IMR-90 (cell line): ENCODE results near the gene KRT80. TPM values are rescaled to one million over a fixed set of nuclear protein-coding genes. Genes with fewer than 3 reads are reported as not detected.

ENCODE experiments used
- ATAC-seq: fragments of 200-7000 bp; cut with Tn5 transposase; 2 replicates; pipeline ENCODE4 v1.9.1; 2020; ENCODE audit warnings: low read depth, mild to moderate bottlenecking, moderate library complexity
- BruUV-seq: library from RNA; stranded (reverse); fragments of 400-500 nt; replicated peaks from 2 replicates; lab custom pipeline; 2021; lab: Mats Ljungman, UMichigan
- CTCF ChIA-PET: fragments of 300-600 bp; formaldehyde crosslinking; extraction: SDS; loops from one replicate; lab custom pipeline; 2021; ENCODE audit warnings: antibody characterized with exemption; lab: Yijun Ruan, JAX
- POLR2A ChIA-PET: fragments of 300-600 bp; sonication (Branson Sonifier 250); formaldehyde crosslinking; loops from one replicate; lab custom pipeline; 2022; ENCODE audit warnings: antibody characterized with exemption; ENCODE audit not compliant: unreplicated experiment; lab: Charles Lee
- DNase-seq: peaks from one replicate; pipeline ENCODE4 v3.0.0; 2013
- H2AFZ ChIP-seq: replicated peaks from 2 replicates; pipeline ENCODE3; 2013; ENCODE audit warnings: low read length, mild to moderate bottlenecking; ENCODE audit not compliant: poor library complexity
- H2AK5ac ChIP-seq: 2 replicates; pipeline ENCODE4 v1.6.1; 2013; ENCODE audit warnings: low read depth, low read length, inconsistent platforms
- H2AK9ac ChIP-seq: replicated peaks from 2 replicates; pipeline ENCODE3; 2013; ENCODE audit warnings: mild to moderate bottlenecking, low read depth, low read length, moderate library complexity; ENCODE audit not compliant: poor library complexity
- H2BK120ac ChIP-seq: 2 replicates; pipeline ENCODE4 v1.6.1; 2013; ENCODE audit warnings: low read depth, low read length, inconsistent platforms
- H2BK15ac ChIP-seq: 3 replicates; pipeline ENCODE4 v1.6.1; 2013; ENCODE audit warnings: low read depth, low read length, inconsistent platforms
- H2BK20ac ChIP-seq: 2 replicates; pipeline ENCODE4 v1.6.1; 2013; ENCODE audit warnings: low read depth, mild to moderate bottlenecking, inconsistent platforms, low read length, moderate library complexity
- H2BK5ac ChIP-seq: 2 replicates; pipeline ENCODE4 v1.6.1; 2013; ENCODE audit warnings: mild to moderate bottlenecking, low read depth, low read length, inconsistent platforms; ENCODE audit not compliant: poor library complexity, severe bottlenecking
- H3K14ac ChIP-seq: replicated peaks from 2 replicates; pipeline ENCODE4 v1.6.1; 2013; ENCODE audit warnings: low read depth, low read length, inconsistent platforms
- H3K18ac ChIP-seq: 2 replicates; pipeline ENCODE4 v1.6.1; 2013; ENCODE audit warnings: low read depth, low read length, control low read depth
- H3K23ac ChIP-seq: 2 replicates; pipeline ENCODE4 v1.6.1; 2013; ENCODE audit warnings: low read depth, low read length, inconsistent platforms
- H3K27ac ChIP-seq: 2 replicates; pipeline ENCODE4 v1.5.1; 2013; ENCODE audit warnings: mild to moderate bottlenecking, control low read depth, low read length; ENCODE audit not compliant: insufficient read depth
- H3K27me3 ChIP-seq: 2 replicates; pipeline ENCODE4 v1.6.1; 2013; ENCODE audit warnings: low read length; ENCODE audit not compliant: control insufficient read depth, insufficient read depth
- H3K36me3 ChIP-seq: 2 replicates; pipeline ENCODE4 v1.6.1; 2013; ENCODE audit warnings: low read length, mixed read lengths; ENCODE audit not compliant: control insufficient read depth, insufficient read depth
- H3K4ac ChIP-seq: 2 replicates; pipeline ENCODE4 v1.6.1; 2013; ENCODE audit warnings: low read depth, low read length, inconsistent platforms
- H3K4me1 ChIP-seq: 2 replicates; pipeline ENCODE4 v1.6.1; 2013; ENCODE audit warnings: low read length, mixed read lengths; ENCODE audit not compliant: control insufficient read depth, insufficient read depth
- H3K4me2 ChIP-seq: 2 replicates; pipeline ENCODE4 v1.6.1; 2013; ENCODE audit warnings: low read depth, mild to moderate bottlenecking, control low read depth, low read length, moderate library complexity
- H3K4me3 ChIP-seq: 2 replicates; pipeline ENCODE4 v1.5.1; 2013; ENCODE audit warnings: low read depth, mild to moderate bottlenecking, control low read depth, low read length, moderate library complexity; ENCODE audit not compliant: insufficient read depth
- H3K56ac ChIP-seq: 2 replicates; pipeline ENCODE4 v1.6.1; 2013; ENCODE audit warnings: low read length, inconsistent platforms; ENCODE audit not compliant: insufficient read depth; ENCODE audit errors: extremely low read depth
- H3K79me1 ChIP-seq, 2 experiments: 2 replicates each; pipeline ENCODE4 v1.6.1; 2013; ENCODE audit warnings: low read length in 2 of 2, inconsistent platforms in 1 of 2, low read depth in 1 of 2
- H3K9ac ChIP-seq: 2 replicates; pipeline ENCODE4 v1.6.1; 2013; ENCODE audit warnings: low read depth, low read length, control low read depth
- H3K9me1 ChIP-seq: 2 replicates; pipeline ENCODE4 v1.6.1; 2013; ENCODE audit warnings: low read length, inconsistent platforms; ENCODE audit not compliant: insufficient read depth
- H3K9me3 ChIP-seq: 2 replicates; pipeline ENCODE4 v1.6.1; 2013; ENCODE audit warnings: low read length; ENCODE audit not compliant: control insufficient read depth, insufficient read depth
- H4K20me1 ChIP-seq: 2 replicates; pipeline ENCODE4 v1.6.1; 2013; ENCODE audit warnings: low read length, inconsistent platforms; ENCODE audit not compliant: insufficient read depth
- H4K5ac ChIP-seq: 2 replicates; pipeline ENCODE4 v1.6.1; 2013; ENCODE audit warnings: mild to moderate bottlenecking, low read depth, low read length, control low read depth
- H4K8ac ChIP-seq, 2 experiments: 2 replicates each; pipeline ENCODE4 v1.6.1; 2013; ENCODE audit warnings: low read depth in 2 of 2, low read length in 2 of 2, control low read depth in 1 of 2, inconsistent platforms in 1 of 2
- H4K91ac ChIP-seq: 2 replicates; pipeline ENCODE4 v1.6.1; 2013; ENCODE audit warnings: low read depth, low read length, inconsistent platforms; ENCODE audit not compliant: insufficient read depth
- BHLHE40 ChIP-seq: fragments of 150-350 bp; IDR thresholded peaks from 2 replicates; pipeline ENCODE4 v1.6.1; 2016; ENCODE audit warnings: mild to moderate bottlenecking, low read depth, low read length
- CEBPB ChIP-seq: IDR thresholded peaks from 2 replicates; pipeline ENCODE4 v1.6.1; 2012; ENCODE audit warnings: low read depth, low read length, improper control_type of control experiment
- FOS ChIP-seq: fragments of 150-350 bp; IDR thresholded peaks from 2 replicates; pipeline ENCODE4 v1.6.1; 2016; ENCODE audit warnings: low read depth, low read length
- RAD21 ChIP-seq: IDR thresholded peaks from 2 replicates; pipeline ENCODE4 v1.6.1; 2012; ENCODE audit warnings: low read length, improper control_type of control experiment
- WGBS, 2 experiments: methylation state at CpG; one replicate each; pipeline versions ENCODE4 v1.1.5 to v1.1.7; 2013; ENCODE audit warnings: missing lambda C conversion rate in 2 of 2; ENCODE audit not compliant: insufficient read length in 1 of 2; ENCODE audit errors: extremely low coverage in 2 of 2; 5-methylcytosine and 5-hydroxymethylcytosine counted together
- dilution Hi-C: fragments of 300-500 bp; cut with HindIII; formaldehyde crosslinking; loops from one replicate; pipeline ENCODE4 v1.14.3; 2018; ENCODE audit warnings: low sequenced_read_pairs; ENCODE audit not compliant: unreplicated experiment
- in situ Hi-C: fragments of 300-500 bp; cut with MboI; formaldehyde crosslinking; loops from 3 replicates; pipeline ENCODE4 v1.14.3; 2019; ENCODE audit warnings: low sequenced_read_pairs, inconsistent platforms, mixed read lengths
- intact Hi-C: fragments of 100-400 bp; cut with micrococcal nuclease; formaldehyde crosslinking; loops from 2 replicates; pipeline ENCODE4 v1.10.0; 2022
- polyA plus RNA-seq, 3 experiments: library from polyadenylated mRNA; depleted of rRNA; stranded (reverse); fragments of >200 nt; gene quantifications; 2 replicates each; pipeline ENCODE4 v1.2.3, GENCODE V29; 2012; ENCODE audit warnings: low replicate concordance in 1 of 3
- total RNA-seq: library from RNA; depleted of rRNA; stranded (reverse); fragments of >200 nt; gene quantifications from 2 replicates; pipeline ENCODE4 v1.2.3, GENCODE V29; 2012

The KRT80 gene
- total and polyA plus RNA-seq, 2 of the 4 experiments (the other 2 are of a cell fraction), result 0.54 to 3.4 TPM

DNA sequence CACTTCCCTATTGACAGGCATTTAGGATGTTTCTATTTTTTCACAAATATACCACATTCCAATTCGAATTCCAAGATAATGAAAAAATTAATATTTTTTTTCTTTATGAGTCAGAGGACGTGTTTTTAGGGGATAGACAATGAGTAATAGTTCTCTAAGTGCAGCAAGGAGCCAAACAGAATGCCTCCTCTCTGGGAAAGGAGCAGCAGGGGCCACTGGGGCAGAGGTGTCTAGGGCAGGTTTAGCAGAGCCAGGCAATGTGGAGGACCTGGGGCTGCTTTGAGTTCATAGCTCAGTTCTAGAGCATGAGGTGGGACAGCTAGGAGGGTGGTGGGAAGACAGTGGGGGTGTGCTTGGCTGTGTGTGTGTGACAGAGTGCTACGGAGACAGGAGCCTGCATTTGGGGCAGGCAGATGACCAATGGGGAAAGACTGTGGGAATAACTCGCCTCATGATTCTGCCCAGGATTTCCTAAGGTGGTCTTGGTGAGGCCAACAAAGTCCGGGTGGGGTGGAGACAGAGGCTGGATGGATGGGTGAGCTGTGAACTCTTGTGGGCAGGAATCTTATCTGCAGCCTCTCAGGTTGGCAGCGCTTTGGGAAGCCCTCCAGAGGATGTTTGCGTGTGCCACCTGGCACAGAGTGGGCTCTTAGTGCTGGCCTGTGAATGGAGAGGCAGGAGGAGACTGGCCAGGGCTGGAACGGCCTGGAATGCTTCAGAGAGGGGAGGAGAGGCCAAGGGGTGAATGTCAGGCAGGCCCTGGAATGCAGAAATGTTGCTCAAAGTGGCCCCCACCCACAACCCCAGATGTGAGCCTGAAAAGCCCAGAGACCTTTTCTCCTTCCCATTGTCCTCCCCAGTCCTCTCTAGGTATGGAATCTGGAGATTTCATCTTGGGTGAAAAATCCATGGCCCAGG lies 38.8 kb upstream of the KRT80 start:
- Histone ChIP-seq H3K56ac (peak overlapping the region; percentile 87), H3K4ac (peak overlapping the region; percentile 99), H3K27me3 (no peaks in the 10 kb centered on the region), H3K4me1 (peaks cover 23% of the 10 kb centered on the region), H3K18ac (peak overlapping the region; percentile 87), H2AK5ac (peak overlapping the region; percentile 98), H3K9me1 (peaks cover 29% of the 10 kb centered on the region), H3K4me3 (no peak overlapping the region), H3K9me3 (no peaks in the 10 kb centered on the region), H2BK15ac (peak overlapping the region; percentile 98; the same call in 2 of the 3 replicates), H2BK5ac (peak overlapping the region; percentile 82), H4K91ac (peak overlapping the region; percentile 99), H3K9ac (peak overlapping the region; percentile 66; the same call in 1 of the 2 replicates), H4K8ac (peak overlapping the region; percentile 81 to 88), H3K27ac (peak overlapping the region; percentile 90), H3K14ac (peak overlapping the region; percentile 97), H2BK20ac (peak overlapping the region; percentile 97), H3K4me2 (peak overlapping the region; percentile 67), H3K79me1 (peaks cover 0 to 17% of the 10 kb centered on the region in 2 experiments; a peak in 2 of 4 replicates), H4K20me1 (no peaks in the 10 kb centered on the region), H3K36me3 (no peaks in the 10 kb centered on the region), H2AFZ (peak overlapping the region; percentile 24), H4K5ac (peak overlapping the region; percentile 84), H2BK120ac (peak overlapping the region; percentile 100), H3K23ac (peak overlapping the region; percentile 99), H2AK9ac (peak overlapping the region; percentile 90)
- dilution Hi-C loops (no loop called here), in situ Hi-C loops (no loop called here), intact Hi-C loops (loop anchor here (5.0 kb wide), 1 partner anchor 47 kb away; no protein-coding TSS in a partner anchor)
- TF ChIP-seq CEBPB (no peak), FOS (peak; percentile 78), BHLHE40 (peak; percentile 14; the same call in 1 of the 2 replicates), RAD21 (0 out of 2 replicates have a peak, but pooled peaks have one; percentile 13)
- DNase-seq (peak; percentile 68), ATAC-seq (peak; percentile 83)
- ChIA-PET POLR2A (no interaction called here), CTCF (no interaction called here)
- BruUV-seq, result no TSS peak
- WGBS, 2 experiments, result no CpG with 5 or more reads among the region's 8 CpGs
